Breast epithelium (tissue), 3 donors: Measurements from ENCODE around the gene CLK3.

ENCODE experiments used
- POLR2A ChIP-seq: fragments of 450-650 bp; IDR thresholded peaks from one replicate; pipeline ENCODE4 v1.6.1; 2016; ENCODE audit warnings: antibody characterized with exemption, mild to moderate bottlenecking, moderate library complexity
- TF ChIP-seq, protein P1 (sequence below), 3 donors: fragments of 450-650 bp; IDR thresholded peaks; one replicate each; pipeline ENCODE4 v1.5.1; 2016 to 2017; ENCODE audit warnings: antibody characterized with exemption in 3 of 3, mild to moderate bottlenecking in 3 of 3, moderate library complexity in 3 of 3

DNA sequence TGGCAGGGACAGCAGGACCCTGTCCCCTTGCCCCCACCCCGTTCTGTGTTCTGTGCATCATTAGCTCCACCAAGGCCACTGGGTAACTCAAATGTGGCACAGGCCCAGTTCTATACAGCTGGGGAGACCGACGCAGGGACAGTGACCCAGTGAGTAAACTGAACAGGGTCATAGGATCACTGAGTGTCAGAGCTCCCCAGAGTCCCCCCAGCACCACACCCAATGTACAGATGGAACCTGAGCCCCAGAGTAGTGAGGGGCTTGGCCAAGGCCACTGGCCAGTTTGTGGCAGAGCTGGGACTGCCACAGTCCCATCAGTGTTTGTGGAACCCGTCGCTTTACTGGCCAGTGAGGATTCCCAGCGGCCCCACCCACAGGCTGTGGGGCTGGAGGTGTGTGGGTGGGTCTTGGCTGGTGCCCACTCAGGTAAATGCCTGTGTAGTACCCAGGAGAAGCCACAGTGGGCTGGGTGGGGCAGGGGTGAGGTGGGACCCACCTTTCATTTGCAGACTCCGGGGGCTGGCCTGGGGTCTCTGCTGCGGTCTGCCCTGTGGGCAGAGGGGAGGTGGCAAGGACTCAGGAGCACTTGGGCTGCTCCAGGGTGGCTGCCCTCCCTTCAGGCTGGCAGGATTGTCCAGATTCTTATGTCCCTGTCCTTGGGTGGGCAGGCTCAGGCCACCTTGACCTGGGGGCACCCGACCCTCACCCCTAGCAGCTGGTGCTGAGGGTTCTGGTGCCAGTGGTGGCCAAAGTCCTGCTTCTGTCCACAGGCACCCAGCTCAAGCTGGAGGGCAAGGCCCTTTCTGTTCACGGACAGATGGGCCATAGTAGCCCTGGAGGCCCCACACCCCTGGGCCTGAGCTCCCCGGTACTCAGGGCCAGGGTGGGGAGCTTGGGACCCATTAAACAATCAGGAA lies 11.6 kb upstream of the CLK3 start:
- TF ChIP-seq, protein P1, sequence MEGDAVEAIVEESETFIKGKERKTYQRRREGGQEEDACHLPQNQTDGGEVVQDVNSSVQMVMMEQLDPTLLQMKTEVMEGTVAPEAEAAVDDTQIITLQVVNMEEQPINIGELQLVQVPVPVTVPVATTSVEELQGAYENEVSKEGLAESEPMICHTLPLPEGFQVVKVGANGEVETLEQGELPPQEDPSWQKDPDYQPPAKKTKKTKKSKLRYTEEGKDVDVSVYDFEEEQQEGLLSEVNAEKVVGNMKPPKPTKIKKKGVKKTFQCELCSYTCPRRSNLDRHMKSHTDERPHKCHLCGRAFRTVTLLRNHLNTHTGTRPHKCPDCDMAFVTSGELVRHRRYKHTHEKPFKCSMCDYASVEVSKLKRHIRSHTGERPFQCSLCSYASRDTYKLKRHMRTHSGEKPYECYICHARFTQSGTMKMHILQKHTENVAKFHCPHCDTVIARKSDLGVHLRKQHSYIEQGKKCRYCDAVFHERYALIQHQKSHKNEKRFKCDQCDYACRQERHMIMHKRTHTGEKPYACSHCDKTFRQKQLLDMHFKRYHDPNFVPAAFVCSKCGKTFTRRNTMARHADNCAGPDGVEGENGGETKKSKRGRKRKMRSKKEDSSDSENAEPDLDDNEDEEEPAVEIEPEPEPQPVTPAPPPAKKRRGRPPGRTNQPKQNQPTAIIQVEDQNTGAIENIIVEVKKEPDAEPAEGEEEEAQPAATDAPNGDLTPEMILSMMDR (IDR thresholded peaks at IDR 0.05), result no peak
- TF ChIP-seq POLR2A, result no peak
